Neutrophil (primary cell): ENCODE data around the gene RAB5IF.
A peak's percentile ranks its signal among the peaks of the same experiment; 100 is the strongest.

ENCODE experiments used
- H3K27ac ChIP-seq: fragments of 200-600 bp; sonication (generic); 2 replicates; pipeline ENCODE4 v1.5.1; 2016; ENCODE audit warnings: mild to moderate bottlenecking, moderate library complexity
- H3K27me3 ChIP-seq: fragments of 200-600 bp; sonication (generic); 2 replicates; pipeline ENCODE4 v1.6.0; 2016; ENCODE audit warnings: mild to moderate bottlenecking
- H3K36me3 ChIP-seq: fragments of 200-600 bp; sonication (generic); 2 replicates; pipeline ENCODE4 v1.5.1; 2017
- H3K4me1 ChIP-seq, 2 experiments: fragments of 200-600 bp in 1 of 2; sonication (generic) in 1 of 2; 1 replicate in 1 of 2; 2 replicates in 1 of 2; pipeline versions ENCODE4 v1.5.1 to v1.6.1; 2013 to 2016; ENCODE audit warnings: low read depth in 1 of 2, low read length in 1 of 2, mild to moderate bottlenecking in 1 of 2, moderate library complexity in 1 of 2; ENCODE audit not compliant: control insufficient read depth in 1 of 2, insufficient read depth in 1 of 2
- H3K4me3 ChIP-seq, 2 experiments: fragments of 200-600 bp in 1 of 2; sonication (generic) in 1 of 2; 1 replicate in 1 of 2; 2 replicates in 1 of 2; pipeline ENCODE4 v1.5.1; 2013 to 2016; ENCODE audit warnings: low read depth in 1 of 2, low read length in 1 of 2, mild to moderate bottlenecking in 1 of 2, moderate library complexity in 1 of 2
- H3K9me3 ChIP-seq: fragments of 200-600 bp; sonication (generic); 2 replicates; pipeline ENCODE4 v1.5.1; 2016
- CTCF ChIP-seq: fragments of 200-600 bp; sonication (generic); IDR thresholded peaks from 2 replicates; pipeline ENCODE4 v1.5.1; 2016; ENCODE audit warnings: antibody characterized with exemption

RAB5IF gene

GRCh38 chr20:36574366-36575135, 31.0 kb upstream of the RAB5IF start:
- Histone ChIP-seq H3K27me3 (peaks cover 60% of the 10 kb centered on the region), H3K9me3 (no peaks in the 10 kb centered on the region), H3K4me1 (peaks cover 16 to 17% of the 10 kb centered on the region in 2 experiments), H3K36me3 (no peaks in the 10 kb centered on the region), H3K27ac (peak overlapping the region; percentile 74), H3K4me3 (peak overlapping the region; percentile 77 to 97)
- TF ChIP-seq CTCF: no peak

DNA sequence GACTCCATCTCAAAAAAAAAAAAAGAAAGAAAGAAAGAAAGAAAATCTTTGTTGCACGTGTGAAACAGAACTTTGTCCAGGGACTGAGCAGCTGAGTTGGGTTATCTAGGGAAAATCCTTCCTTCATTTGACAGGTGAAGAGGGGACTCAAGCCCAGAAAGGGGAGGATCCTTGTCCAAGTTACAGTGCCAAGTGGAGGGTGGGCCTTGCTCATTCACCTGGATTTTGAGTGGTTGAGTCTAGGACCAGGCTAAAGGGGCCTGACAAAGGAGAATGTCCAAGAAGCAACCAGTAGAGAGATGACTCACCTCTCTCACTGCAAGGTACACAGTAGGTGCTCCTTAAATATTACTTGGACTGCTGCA, 29.5 kb upstream of the RAB5IF start:
- TF ChIP-seq CTCF: no peak
- Histone ChIP-seq H3K27me3 (peaks cover 47% of the 10 kb centered on the region), H3K9me3 (no peaks in the 10 kb centered on the region), H3K4me1 (peaks cover 16 to 17% of the 10 kb centered on the region in 2 experiments), H3K4me3 (no peak overlapping the region), H3K27ac (no peak overlapping the region), H3K36me3 (peaks cover 2% of the 10 kb centered on the region)

GRCh38 chr20:36578356-36579041, 27.1 kb upstream of the RAB5IF start:
- Histone ChIP-seq H3K4me1 (peaks cover 8 to 11% of the 10 kb centered on the region in 2 experiments), H3K27ac (no peak overlapping the region), H3K4me3 (no peak overlapping the region), H3K27me3 (peaks cover 23% of the 10 kb centered on the region), H3K9me3 (no peaks in the 10 kb centered on the region), H3K36me3 (peaks cover 5% of the 10 kb centered on the region)
- no peak for TF ChIP-seq CTCF

GRCh38 chr20:36579996-36580545, 25.5 kb upstream of the RAB5IF start:
- Histone ChIP-seq H3K27me3 (peaks cover 7% of the 10 kb centered on the region), H3K4me1 (peaks cover 1 to 2% of the 10 kb centered on the region in 2 experiments), H3K27ac (no peak overlapping the region), H3K36me3 (peaks cover 5% of the 10 kb centered on the region), H3K9me3 (no peaks in the 10 kb centered on the region), H3K4me3 (no peak overlapping the region)
- TF ChIP-seq CTCF: no peak

- H3K9me3 ChIP-seq: no peaks in the 10 kb centered on the region
- H3K27me3 ChIP-seq: no peaks in the 10 kb centered on the region
- H3K4me3 ChIP-seq: no peak overlapping the region
- peaks cover 5% of the 10 kb centered on the region for H3K36me3 ChIP-seq
- TF ChIP-seq CTCF: no peak
- no peaks in the 10 kb centered on the region for H3K4me1 ChIP-seq
- no peak overlapping the region for H3K27ac ChIP-seq
Observed at GRCh38 chr20:36582322-36582721, 23.3 kb upstream of the RAB5IF start.
